HepG2 (cell line): ENCODE data around the gene RSPH4A. TPM values are rescaled to one million over a fixed set of nuclear protein-coding genes. Genes with fewer than 3 reads are reported as not detected.

Source experiments
- ARID4A ChIP-seq: sonication (generic); formaldehyde crosslinking; IDR thresholded peaks from 2 replicates; pipeline ENCODE4 v1.5.0; 2020; ENCODE audit warnings: mild to moderate bottlenecking, missing genetic modification reagents, borderline replicate concordance
- CREB1 ChIP-seq, 2 experiments: fragments of 450-650 bp in 1 of 2; IDR thresholded peaks; 2 replicates each; pipeline ENCODE4 v1.6.1; 2016 to 2017; ENCODE audit warnings: control low read depth in 1 of 2, mild to moderate bottlenecking in 1 of 2, missing compliant biosample characterization in 1 of 2, missing genetic modification characterization in 1 of 2
- MYPOP ChIP-seq: sonication (generic); formaldehyde crosslinking; IDR thresholded peaks from 2 replicates; pipeline ENCODE4 v1.8.1; 2023; ENCODE audit warnings: mild to moderate bottlenecking, moderate library complexity, missing genetic modification reagents
- ZFX ChIP-seq: sonication (generic); formaldehyde crosslinking; IDR thresholded peaks from 2 replicates; pipeline ENCODE4 v1.4.0; 2020; ENCODE audit warnings: mild to moderate bottlenecking, low read depth, missing genetic modification reagents, moderate library complexity
- ZNF343 ChIP-seq: sonication (generic); formaldehyde crosslinking; IDR thresholded peaks from 2 replicates; pipeline ENCODE4 v1.4.0; 2020; ENCODE audit warnings: mild to moderate bottlenecking, missing genetic modification reagents
- ZNF383 ChIP-seq: sonication (generic); formaldehyde crosslinking; IDR thresholded peaks from 2 replicates; pipeline ENCODE4 v1.4.0; 2020; ENCODE audit warnings: missing genetic modification reagents, mild to moderate bottlenecking, borderline replicate concordance
- ZNF432 ChIP-seq: sonication (generic); formaldehyde crosslinking; IDR thresholded peaks from 2 replicates; pipeline ENCODE4 v1.5.0; 2020; ENCODE audit warnings: missing genetic modification reagents, mild to moderate bottlenecking, borderline replicate concordance
- polyA plus RNA-seq, 8 experiments: library from polyadenylated mRNA; depleted of rRNA in 3 of 8; stranded (reverse) in 7 of 8; unstranded in 1 of 8; fragments of >200 nt; fragmentation: Illumina TruSeq in 4 of 8; extraction: Trizol in 4 of 8; gene quantifications; 2 replicates each; pipeline versions ENCODE4 v1.2.1 to v1.2.3, GENCODE V29; 2011 to 2016; ENCODE audit warnings: low read depth in 4 of 8, missing spikeins in 1 of 8, mixed read lengths in 1 of 8; ENCODE audit not compliant: insufficient read depth in 1 of 8
- total RNA-seq, 5 experiments: library from RNA; depleted of rRNA; stranded (reverse); fragments of >200 nt; fragmentation: Illumina TruSeq; extraction: Trizol; gene quantifications; 2 replicates each; pipeline ENCODE4 v1.2.3, GENCODE V29; 2016; ENCODE audit warnings: low read depth in 1 of 5
- TF ChIP-seq, protein P1 (sequence below): sonication (generic); formaldehyde crosslinking; IDR thresholded peaks from 2 replicates; pipeline ENCODE4 v1.5.1; 2020; ENCODE audit warnings: mild to moderate bottlenecking, missing genetic modification reagents, borderline replicate concordance
- TF ChIP-seq, protein P2 (sequence below): sonication (generic); formaldehyde crosslinking; IDR thresholded peaks from 2 replicates; pipeline ENCODE4 v1.4.0; 2020; ENCODE audit warnings: missing genetic modification reagents
- TF ChIP-seq, protein P3 (sequence below): sonication (generic); formaldehyde crosslinking; IDR thresholded peaks from 2 replicates; pipeline ENCODE4 v1.4.0; 2020; ENCODE audit warnings: missing genetic modification reagents
- TF ChIP-seq, protein P4 (sequence below): sonication (generic); formaldehyde crosslinking; IDR thresholded peaks from 2 replicates; pipeline ENCODE4 v1.4.0; 2020; ENCODE audit warnings: missing genetic modification reagents
- TF ChIP-seq, protein P5 (sequence below): sonication (generic); formaldehyde crosslinking; IDR thresholded peaks from 2 replicates; pipeline ENCODE4 v1.5.0; 2020; ENCODE audit warnings: mild to moderate bottlenecking, missing genetic modification reagents, borderline replicate concordance

Gene RSPH4A
- total and polyA plus RNA-seq, 2 of the 13 experiments (the other 11 are each of a cell fraction or from before 2014, with no cell fraction given), result 0.24 to 0.40 TPM

GRCh38 chr6:116570856-116571682, 45.2 kb upstream of the RSPH4A start, which contains the start of gene RWDD1 (continued):
- TF ChIP-seq ZNF383 (CRISPR knock-in tag) (no peak; the same call in 1 of the 2 replicates), ZNF432 (no peak), ZFX (CRISPR knock-in tag) (peak; percentile 100), ARID4A (CRISPR knock-in tag) (peak; percentile 98), CREB1 (IDR thresholded peaks at IDR 0.05) (peak; percentile 78), CREB1 (CRISPR knock-in tag; IDR thresholded peaks at IDR 0.05) (peak; percentile 84), MYPOP (peak; percentile 98), ZNF343 (CRISPR knock-in tag) (peak; percentile 94; the same call in 1 of the 2 replicates)
- TF ChIP-seq, protein P1, sequence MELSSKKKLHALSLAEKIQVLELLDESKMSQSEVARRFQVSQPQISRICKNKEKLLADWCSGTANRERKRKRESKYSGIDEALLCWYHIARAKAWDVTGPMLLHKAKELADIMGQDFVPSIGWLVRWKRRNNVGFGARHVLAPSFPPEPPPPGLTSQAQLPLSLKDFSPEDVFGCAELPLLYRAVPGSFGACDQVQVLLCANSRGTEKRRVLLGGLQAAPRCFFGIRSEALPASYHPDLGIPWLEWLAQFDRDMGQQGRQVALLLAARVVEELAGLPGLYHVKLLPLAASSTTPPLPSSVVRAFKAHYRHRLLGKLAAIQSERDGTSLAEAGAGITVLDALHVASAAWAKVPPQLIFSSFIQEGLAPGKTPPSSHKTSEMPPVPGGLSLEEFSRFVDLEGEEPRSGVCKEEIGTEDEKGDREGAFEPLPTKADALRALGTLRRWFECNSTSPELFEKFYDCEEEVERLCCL (CRISPR knock-in tag), result no peak
- TF ChIP-seq, protein P2, sequence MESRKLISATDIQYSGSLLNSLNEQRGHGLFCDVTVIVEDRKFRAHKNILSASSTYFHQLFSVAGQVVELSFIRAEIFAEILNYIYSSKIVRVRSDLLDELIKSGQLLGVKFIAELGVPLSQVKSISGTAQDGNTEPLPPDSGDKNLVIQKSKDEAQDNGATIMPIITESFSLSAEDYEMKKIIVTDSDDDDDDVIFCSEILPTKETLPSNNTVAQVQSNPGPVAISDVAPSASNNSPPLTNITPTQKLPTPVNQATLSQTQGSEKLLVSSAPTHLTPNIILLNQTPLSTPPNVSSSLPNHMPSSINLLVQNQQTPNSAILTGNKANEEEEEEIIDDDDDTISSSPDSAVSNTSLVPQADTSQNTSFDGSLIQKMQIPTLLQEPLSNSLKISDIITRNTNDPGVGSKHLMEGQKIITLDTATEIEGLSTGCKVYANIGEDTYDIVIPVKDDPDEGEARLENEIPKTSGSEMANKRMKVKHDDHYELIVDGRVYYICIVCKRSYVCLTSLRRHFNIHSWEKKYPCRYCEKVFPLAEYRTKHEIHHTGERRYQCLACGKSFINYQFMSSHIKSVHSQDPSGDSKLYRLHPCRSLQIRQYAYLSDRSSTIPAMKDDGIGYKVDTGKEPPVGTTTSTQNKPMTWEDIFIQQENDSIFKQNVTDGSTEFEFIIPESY, result peak; percentile 40
- TF ChIP-seq, protein P3, sequence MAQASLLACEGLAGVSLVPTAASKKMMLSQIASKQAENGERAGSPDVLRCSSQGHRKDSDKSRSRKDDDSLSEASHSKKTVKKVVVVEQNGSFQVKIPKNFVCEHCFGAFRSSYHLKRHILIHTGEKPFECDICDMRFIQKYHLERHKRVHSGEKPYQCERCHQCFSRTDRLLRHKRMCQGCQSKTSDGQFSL, result no peak
- TF ChIP-seq, protein P4, sequence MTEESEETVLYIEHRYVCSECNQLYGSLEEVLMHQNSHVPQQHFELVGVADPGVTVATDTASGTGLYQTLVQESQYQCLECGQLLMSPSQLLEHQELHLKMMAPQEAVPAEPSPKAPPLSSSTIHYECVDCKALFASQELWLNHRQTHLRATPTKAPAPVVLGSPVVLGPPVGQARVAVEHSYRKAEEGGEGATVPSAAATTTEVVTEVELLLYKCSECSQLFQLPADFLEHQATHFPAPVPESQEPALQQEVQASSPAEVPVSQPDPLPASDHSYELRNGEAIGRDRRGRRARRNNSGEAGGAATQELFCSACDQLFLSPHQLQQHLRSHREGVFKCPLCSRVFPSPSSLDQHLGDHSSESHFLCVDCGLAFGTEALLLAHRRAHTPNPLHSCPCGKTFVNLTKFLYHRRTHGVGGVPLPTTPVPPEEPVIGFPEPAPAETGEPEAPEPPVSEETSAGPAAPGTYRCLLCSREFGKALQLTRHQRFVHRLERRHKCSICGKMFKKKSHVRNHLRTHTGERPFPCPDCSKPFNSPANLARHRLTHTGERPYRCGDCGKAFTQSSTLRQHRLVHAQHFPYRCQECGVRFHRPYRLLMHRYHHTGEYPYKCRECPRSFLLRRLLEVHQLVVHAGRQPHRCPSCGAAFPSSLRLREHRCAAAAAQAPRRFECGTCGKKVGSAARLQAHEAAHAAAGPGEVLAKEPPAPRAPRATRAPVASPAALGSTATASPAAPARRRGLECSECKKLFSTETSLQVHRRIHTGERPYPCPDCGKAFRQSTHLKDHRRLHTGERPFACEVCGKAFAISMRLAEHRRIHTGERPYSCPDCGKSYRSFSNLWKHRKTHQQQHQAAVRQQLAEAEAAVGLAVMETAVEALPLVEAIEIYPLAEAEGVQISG (CRISPR knock-in tag), result peak; percentile 95
- TF ChIP-seq, protein P5, sequence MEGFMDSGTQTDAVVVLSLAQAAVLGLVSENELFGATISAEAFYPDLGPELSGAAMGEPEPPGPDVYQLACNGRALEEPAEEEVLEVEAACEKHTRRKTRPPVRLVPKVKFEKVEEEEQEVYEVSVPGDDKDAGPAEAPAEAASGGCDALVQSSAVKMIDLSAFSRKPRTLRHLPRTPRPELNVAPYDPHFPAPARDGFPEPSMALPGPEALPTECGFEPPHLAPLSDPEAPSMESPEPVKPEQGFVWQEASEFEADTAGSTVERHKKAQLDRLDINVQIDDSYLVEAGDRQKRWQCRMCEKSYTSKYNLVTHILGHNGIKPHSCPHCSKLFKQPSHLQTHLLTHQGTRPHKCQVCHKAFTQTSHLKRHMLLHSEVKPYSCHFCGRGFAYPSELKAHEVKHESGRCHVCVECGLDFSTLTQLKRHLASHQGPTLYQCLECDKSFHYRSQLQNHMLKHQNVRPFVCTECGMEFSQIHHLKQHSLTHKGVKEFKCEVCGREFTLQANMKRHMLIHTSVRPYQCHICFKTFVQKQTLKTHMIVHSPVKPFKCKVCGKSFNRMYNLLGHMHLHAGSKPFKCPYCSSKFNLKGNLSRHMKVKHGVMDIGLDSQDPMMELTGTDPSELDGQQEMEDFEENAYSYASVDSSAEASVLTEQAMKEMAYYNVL (CRISPR knock-in tag), result peak; percentile 97
